LoVo (cell line): ENCODE data around the gene TRRAP.

Source experiments
- DNase-seq: peaks from one replicate; pipeline ENCODE4 v3.0.0-alpha.2; 2016; ENCODE audit warnings: low spot score

TRRAP gene

GRCh38 chr7:99061001-99061776, 182.9 kb downstream of the TRRAP start:
- no peak for DNase-seq
